Endothelial cell (in vitro differentiated cells): ENCODE measurements around the gene PPID. TPM values are rescaled to one million over a fixed set of nuclear protein-coding genes. Genes with fewer than 3 reads are reported as not detected.

Experiments used
- DNase-seq: peaks from one replicate; pipeline ENCODE4 v3.0.0; 2021; ENCODE audit warnings: low spot score
- H3K27ac Mint-ChIP-seq: one replicate; pipeline ENCODE4 v1.8.0; 2021; ENCODE audit warnings: mixed read lengths, inconsistent platforms; ENCODE audit not compliant: unreplicated experiment
- H3K27me3 Mint-ChIP-seq: one replicate; pipeline ENCODE4 v1.8.0; 2021; ENCODE audit warnings: mild to moderate bottlenecking, moderate library complexity, mixed read lengths, inconsistent platforms; ENCODE audit not compliant: unreplicated experiment
- H3K36me3 Mint-ChIP-seq: one replicate; pipeline ENCODE4 v1.8.0; 2021; ENCODE audit warnings: mild to moderate bottlenecking, low read depth, mixed read lengths, inconsistent platforms; ENCODE audit not compliant: unreplicated experiment
- H3K4me1 Mint-ChIP-seq: one replicate; pipeline ENCODE4 v1.8.0; 2021; ENCODE audit warnings: mild to moderate bottlenecking, mixed read lengths, inconsistent platforms; ENCODE audit not compliant: unreplicated experiment
- H3K4me3 Mint-ChIP-seq: one replicate; pipeline ENCODE4 v1.8.0; 2021; ENCODE audit warnings: mild to moderate bottlenecking, mixed read lengths, inconsistent platforms; ENCODE audit not compliant: unreplicated experiment
- H3K9me3 Mint-ChIP-seq: one replicate; pipeline ENCODE4 v1.8.0; 2021; ENCODE audit warnings: mixed read lengths, inconsistent platforms; ENCODE audit not compliant: unreplicated experiment
- long read RNA-seq: library from polyadenylated mRNA; unstranded; transcript quantifications from one replicate; pipeline ENCODE4 v2.0.0, GENCODE V29; 2020; ENCODE audit not compliant: unreplicated experiment
- total RNA-seq: library from RNA; stranded (reverse); fragmentation: NEBNext Ultra II Directional; extraction: Animal tissue kit (Norgen Biotek cat#: 25700); gene quantifications from one replicate; pipeline ENCODE4 v1.2.1, GENCODE V29; 2021; ENCODE audit not compliant: unreplicated experiment
- TF ChIP-seq, protein P1 (sequence below): fragments of 200-600 bp; sonication (generic); IDR thresholded peaks from one replicate; pipeline ENCODE4 v1.5.0; 2021; ENCODE audit warnings: antibody characterized with exemption; ENCODE audit not compliant: unreplicated experiment

Gene PPID
- total RNA-seq = 14.7 TPM
- long read RNA-seq, transcript PPID-201 (10 exons, 1,823 nt) = major isoform, 24 of 28 reads
- long read RNA-seq, partial matches to known transcripts = 2 of 28 reads
- long read RNA-seq, other reads (novel, unspliced or antisense) = 2 of 28 reads

- Mint-ChIP-seq H3K9me3 (no peaks in the 10 kb centered on the region), H3K27ac (peak within 1 kb of the TSS; percentile 95), H3K4me1 (peaks cover 13% of the 10 kb centered on the region), H3K36me3 (peaks cover 11% of the 10 kb centered on the region), H3K4me3 (peak within 1 kb of the TSS; percentile 98), H3K27me3 (peaks cover 3% of the 10 kb centered on the region)
- DNase-seq = peak; percentile 77
- TF ChIP-seq, protein P1, sequence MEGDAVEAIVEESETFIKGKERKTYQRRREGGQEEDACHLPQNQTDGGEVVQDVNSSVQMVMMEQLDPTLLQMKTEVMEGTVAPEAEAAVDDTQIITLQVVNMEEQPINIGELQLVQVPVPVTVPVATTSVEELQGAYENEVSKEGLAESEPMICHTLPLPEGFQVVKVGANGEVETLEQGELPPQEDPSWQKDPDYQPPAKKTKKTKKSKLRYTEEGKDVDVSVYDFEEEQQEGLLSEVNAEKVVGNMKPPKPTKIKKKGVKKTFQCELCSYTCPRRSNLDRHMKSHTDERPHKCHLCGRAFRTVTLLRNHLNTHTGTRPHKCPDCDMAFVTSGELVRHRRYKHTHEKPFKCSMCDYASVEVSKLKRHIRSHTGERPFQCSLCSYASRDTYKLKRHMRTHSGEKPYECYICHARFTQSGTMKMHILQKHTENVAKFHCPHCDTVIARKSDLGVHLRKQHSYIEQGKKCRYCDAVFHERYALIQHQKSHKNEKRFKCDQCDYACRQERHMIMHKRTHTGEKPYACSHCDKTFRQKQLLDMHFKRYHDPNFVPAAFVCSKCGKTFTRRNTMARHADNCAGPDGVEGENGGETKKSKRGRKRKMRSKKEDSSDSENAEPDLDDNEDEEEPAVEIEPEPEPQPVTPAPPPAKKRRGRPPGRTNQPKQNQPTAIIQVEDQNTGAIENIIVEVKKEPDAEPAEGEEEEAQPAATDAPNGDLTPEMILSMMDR = no peak
These were observed at the start of gene PPID for GRCh38 chr4:158722917-158723793. Gene PPID (minus strand): TSS chr4:158723396. CDS start chr4:158723288, 108 bp downstream.

GRCh38 chr4:158771776-158772175 lies 48.6 kb upstream of the PPID start:
- Mint-ChIP-seq H3K9me3 (no peaks in the 10 kb centered on the region), H3K27me3 (peaks cover 7% of the 10 kb centered on the region), H3K4me1 (peaks cover 61% of the 10 kb centered on the region), H3K4me3 (no peak overlapping the region), H3K36me3 (peaks cover 4% of the 10 kb centered on the region), H3K27ac (peak overlapping the region; percentile 78)
- no peak for DNase-seq
- TF ChIP-seq, protein P1 = no peak

GRCh38 chr4:158770671-158771070 lies 47.5 kb upstream of the PPID start:
- peaks cover 64% of the 10 kb centered on the region for H3K4me1 Mint-ChIP-seq
- H3K36me3 Mint-ChIP-seq = peaks cover 4% of the 10 kb centered on the region
- DNase-seq = no peak
- TF ChIP-seq, protein P1 = no peak
- no peaks in the 10 kb centered on the region for H3K9me3 Mint-ChIP-seq
- no peak overlapping the region for H3K27ac Mint-ChIP-seq
- H3K27me3 Mint-ChIP-seq = peaks cover 9% of the 10 kb centered on the region
- peak overlapping the region; percentile 70 for H3K4me3 Mint-ChIP-seq

DNA sequence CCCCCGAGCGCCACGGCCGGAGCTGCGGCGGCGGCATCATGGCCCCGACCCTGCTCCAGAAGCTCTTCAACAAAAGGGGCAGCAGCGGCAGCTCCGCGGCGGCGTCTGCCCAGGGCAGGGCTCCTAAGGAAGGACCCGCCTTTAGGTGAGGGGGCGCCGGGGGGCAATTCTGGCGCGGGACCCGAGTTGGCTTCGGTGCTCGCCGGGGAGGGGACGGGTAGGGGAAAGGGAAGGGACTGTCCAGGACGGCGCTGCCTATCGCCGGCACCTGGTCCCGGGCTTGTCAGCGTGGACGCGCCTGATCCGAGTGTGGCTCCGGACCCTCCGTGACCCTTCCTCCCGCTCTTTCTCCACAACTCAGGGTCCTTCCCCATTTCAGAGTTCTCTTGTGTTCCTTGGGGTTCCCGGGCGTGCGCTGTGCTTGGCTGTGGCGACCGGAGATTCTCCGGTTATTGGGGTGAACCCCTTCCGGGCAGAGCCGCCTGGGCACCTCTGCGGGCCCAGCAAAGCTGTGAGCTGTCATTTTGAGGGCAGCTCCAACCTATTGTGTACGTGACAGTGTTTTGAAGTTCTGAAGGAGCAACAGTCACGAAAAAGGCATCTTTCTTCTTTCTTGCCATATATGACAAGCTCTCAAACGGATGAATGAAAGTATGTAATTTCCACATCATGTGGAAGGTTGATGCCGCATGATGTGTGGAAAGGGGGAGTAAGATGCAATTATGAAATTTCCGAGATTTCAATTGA lies 46.2 kb upstream of the PPID start:
- TF ChIP-seq, protein P1 = no peak
- H3K9me3 Mint-ChIP-seq = no peaks in the 10 kb centered on the region

More for the DNA sequence above, 46.2 kb upstream of the PPID start:
- H3K36me3 Mint-ChIP-seq = peaks cover 4% of the 10 kb centered on the region
- H3K4me1 Mint-ChIP-seq = peaks cover 54% of the 10 kb centered on the region
- H3K4me3 Mint-ChIP-seq = peak overlapping the region; percentile 98
- H3K27ac Mint-ChIP-seq = peak overlapping the region; percentile 80
- DNase-seq = peak; percentile 43
- H3K27me3 Mint-ChIP-seq = peaks cover 9% of the 10 kb centered on the region
